ENCODE results near the gene PTBP3.
A peak's percentile ranks its signal among the peaks of the same experiment; 100 is the strongest.

Gene PTBP3

DNA sequence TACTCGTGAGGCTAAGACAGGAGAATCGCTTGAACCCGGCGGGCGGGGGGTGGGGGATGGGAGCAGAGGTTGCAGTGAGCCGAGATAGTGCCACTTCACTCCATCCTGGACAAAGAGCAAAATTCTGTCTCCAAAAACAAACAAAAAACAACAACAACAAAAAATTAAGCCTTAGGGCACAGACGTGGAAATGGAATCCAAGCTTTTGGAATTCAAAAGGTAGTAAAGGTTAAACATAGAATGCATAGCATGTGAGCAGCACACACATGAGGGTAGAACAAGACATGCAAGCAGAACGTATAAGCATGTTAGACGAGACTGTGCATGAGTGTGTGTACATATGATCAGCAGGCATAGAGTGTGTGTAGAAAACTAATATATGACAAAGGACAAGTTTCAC is 68.0 kb downstream of the PTBP3 start:
- Histone ChIP-seq H3K4me1 (ENCODE audit: control insufficient read depth in 1 of 2, insufficient read depth in 1 of 2, low read depth in 1 of 2, low read length in 1 of 2) (no peaks in the 10 kb centered on the region), H3K4me3 (ENCODE audit: low read depth in 1 of 2, low read length in 1 of 2) (no peak overlapping the region), H3K27me3 (no peaks in the 10 kb centered on the region), H3K36me3 (peaks cover 51% of the 10 kb centered on the region), H3K27ac (no peak overlapping the region), H3K9me3 (no peaks in the 10 kb centered on the region)
- no peak for TF ChIP-seq CTCF (IDR thresholded peaks at IDR 0.05)

DNA sequence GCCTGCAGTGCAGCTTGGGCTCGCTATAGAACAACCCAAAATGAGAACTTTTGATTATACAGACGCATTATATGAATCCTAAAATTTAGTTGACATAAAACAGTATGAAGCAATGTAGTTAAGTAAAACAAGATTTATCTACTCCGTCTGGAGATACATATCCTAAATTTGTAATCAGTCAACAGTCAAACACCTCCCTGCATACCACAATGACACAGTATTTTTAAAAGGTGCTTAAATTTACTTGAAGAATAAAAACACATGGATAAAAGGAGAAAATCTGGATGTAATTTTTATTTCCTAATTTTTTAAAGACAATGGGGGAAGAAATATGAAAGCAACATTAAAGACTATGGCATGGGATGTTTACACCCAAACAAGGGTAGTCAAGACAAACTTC is 70.8 kb downstream of the PTBP3 start:
- H3K27me3 ChIP-seq: no peaks in the 10 kb centered on the region
- H3K4me1 ChIP-seq (ENCODE audit: control insufficient read depth in 1 of 2, insufficient read depth in 1 of 2, low read depth in 1 of 2, low read length in 1 of 2): no peaks in the 10 kb centered on the region
- H3K27ac ChIP-seq: no peak overlapping the region
- H3K9me3 ChIP-seq: no peaks in the 10 kb centered on the region
- no peak for TF ChIP-seq CTCF (IDR thresholded peaks at IDR 0.05)
- no peak overlapping the region for H3K4me3 ChIP-seq (ENCODE audit: low read depth in 1 of 2, low read length in 1 of 2)
- peaks cover 69% of the 10 kb centered on the region for H3K36me3 ChIP-seq

DNA sequence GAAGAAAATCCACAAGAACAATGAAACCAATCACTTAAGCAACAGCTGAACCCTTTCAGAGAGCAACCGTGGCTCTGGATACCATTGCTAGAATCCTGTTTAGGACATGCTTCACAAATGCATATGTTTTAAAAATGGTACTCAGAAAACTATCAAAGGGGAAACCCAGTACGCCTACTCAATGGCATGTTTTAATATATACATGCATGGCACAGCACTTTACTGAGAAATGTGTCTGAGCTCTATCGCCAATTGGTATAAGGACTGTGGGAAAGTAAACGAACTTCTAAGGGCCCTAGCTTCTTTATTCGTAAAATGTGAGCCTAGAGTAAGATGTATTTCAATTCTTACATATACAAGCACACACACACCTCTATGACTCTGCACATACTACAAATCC is 72.3 kb downstream of the PTBP3 start:
- peaks cover 58% of the 10 kb centered on the region for H3K36me3 ChIP-seq

DNA sequence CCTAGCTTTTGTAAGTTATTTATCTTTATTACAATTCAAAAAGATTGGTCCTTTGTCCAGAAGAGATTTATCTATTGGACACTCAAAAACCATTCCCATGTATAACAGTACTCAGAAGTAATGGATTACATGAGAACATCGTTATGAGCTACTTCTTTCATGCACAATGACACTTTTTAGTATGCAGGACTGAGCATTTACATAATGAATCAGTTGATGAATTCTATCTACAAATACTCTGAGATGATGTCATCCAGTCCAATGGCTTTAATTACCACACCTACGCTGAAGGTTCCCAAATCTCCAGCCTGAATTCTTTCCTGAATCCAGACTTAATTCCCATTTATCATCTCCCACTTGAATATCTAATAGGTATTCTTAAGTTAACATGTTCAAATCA is 75.3 kb downstream of the PTBP3 start:
- Histone ChIP-seq H3K4me1 (ENCODE audit: control insufficient read depth in 1 of 2, insufficient read depth in 1 of 2, low read depth in 1 of 2, low read length in 1 of 2) (no peaks in the 10 kb centered on the region), H3K36me3 (peaks cover 55% of the 10 kb centered on the region), H3K27me3 (no peaks in the 10 kb centered on the region), H3K4me3 (ENCODE audit: low read depth in 1 of 2, low read length in 1 of 2) (no peak overlapping the region), H3K9me3 (no peaks in the 10 kb centered on the region), H3K27ac (no peak overlapping the region)
- no peak for TF ChIP-seq CTCF (IDR thresholded peaks at IDR 0.05)

More for the DNA sequence above, 72.3 kb downstream of the PTBP3 start:
- no peak for TF ChIP-seq CTCF (IDR thresholded peaks at IDR 0.05)
- Histone ChIP-seq H3K27ac (no peak overlapping the region), H3K4me1 (ENCODE audit: control insufficient read depth in 1 of 2, insufficient read depth in 1 of 2, low read depth in 1 of 2, low read length in 1 of 2) (no peaks in the 10 kb centered on the region), H3K27me3 (no peaks in the 10 kb centered on the region), H3K4me3 (ENCODE audit: low read depth in 1 of 2, low read length in 1 of 2) (no peak overlapping the region), H3K9me3 (no peaks in the 10 kb centered on the region)

- H3K27me3 ChIP-seq: no peaks in the 10 kb centered on the region
- no peak overlapping the region for H3K27ac ChIP-seq
- no peak overlapping the region for H3K4me3 ChIP-seq (ENCODE audit: low read depth in 1 of 2, low read length in 1 of 2)
- TF ChIP-seq CTCF (IDR thresholded peaks at IDR 0.05): no peak
- peaks cover 34% of the 10 kb centered on the region for H3K36me3 ChIP-seq
- H3K4me1 ChIP-seq (ENCODE audit: control insufficient read depth in 1 of 2, insufficient read depth in 1 of 2, low read depth in 1 of 2, low read length in 1 of 2): peaks cover 15 to 18% of the 10 kb centered on the region in 2 experiments
- H3K9me3 ChIP-seq: no peaks in the 10 kb centered on the region
These were observed 81.2 kb downstream of the PTBP3 start for GRCh38 chr9:112252194-112252593.

- Histone ChIP-seq H3K36me3 (peaks cover 47% of the 10 kb centered on the region), H3K27me3 (no peaks in the 10 kb centered on the region), H3K4me3 (ENCODE audit: low read depth in 1 of 2, low read length in 1 of 2) (no peak overlapping the region), H3K27ac (peak overlapping the region; percentile 48), H3K9me3 (no peaks in the 10 kb centered on the region), H3K4me1 (ENCODE audit: control insufficient read depth in 1 of 2, insufficient read depth in 1 of 2, low read depth in 1 of 2, low read length in 1 of 2) (peaks cover 15 to 18% of the 10 kb centered on the region in 2 experiments)
- no peak for TF ChIP-seq CTCF (IDR thresholded peaks at IDR 0.05)
These were observed 84.1 kb downstream of the PTBP3 start for GRCh38 chr9:112249277-112249676.
